Liver (tissue), 9 donors: Measurements from ENCODE around the gene GARIN5A. TPM values are rescaled to one million over a fixed set of nuclear protein-coding genes. Genes with fewer than 3 reads are reported as not detected.

ENCODE experiments used
- DNase-seq: peaks from one replicate; pipeline ENCODE4 v3.0.0-alpha.2; 2017; ENCODE audit warnings: low spot score
- H3K27ac ChIP-seq, 2 donors: one replicate each; pipeline ENCODE4 v1.7.0; 2013; ENCODE audit warnings: inconsistent platforms in 2 of 2, low read length in 2 of 2, control low read depth in 1 of 2, low read depth in 1 of 2, mild to moderate bottlenecking in 1 of 2
- H3K27me3 ChIP-seq, 4 donors: one replicate each; pipeline versions ENCODE4 v1.6.1 to v1.7.0; 2013; ENCODE audit warnings: low read length in 3 of 4, inconsistent platforms in 1 of 4, mild to moderate bottlenecking in 1 of 4, moderate library complexity in 1 of 4; ENCODE audit not compliant: control insufficient read depth in 4 of 4, insufficient read depth in 4 of 4
- H3K36me3 ChIP-seq, 4 donors: one replicate each; pipeline versions ENCODE4 v1.6.1 to v1.7.0; 2013; ENCODE audit warnings: low read length in 3 of 4, mild to moderate bottlenecking in 3 of 4, low read depth in 1 of 4, moderate library complexity in 1 of 4; ENCODE audit not compliant: control insufficient read depth in 4 of 4, insufficient read depth in 3 of 4
- H3K4me1 ChIP-seq, 4 donors: one replicate each; pipeline versions ENCODE4 v1.6.1 to v1.7.0; 2013; ENCODE audit warnings: low read length in 3 of 4, mild to moderate bottlenecking in 3 of 4, moderate library complexity in 1 of 4; ENCODE audit not compliant: control insufficient read depth in 4 of 4, insufficient read depth in 4 of 4
- H3K4me3 ChIP-seq, 3 donors: one replicate each; pipeline versions ENCODE4 v1.6.1 to v1.7.0; 2013; ENCODE audit warnings: low read length in 3 of 3, control low read depth in 1 of 3, low read depth in 1 of 3, mild to moderate bottlenecking in 1 of 3
- H3K9ac ChIP-seq, 2 donors: one replicate each; pipeline ENCODE4 v1.7.0; 2013; ENCODE audit warnings: low read length in 2 of 2, mild to moderate bottlenecking in 2 of 2, moderate library complexity in 2 of 2, control low read depth in 1 of 2, low read depth in 1 of 2
- H3K9me3 ChIP-seq, 4 donors: one replicate each; pipeline versions ENCODE4 v1.6.1 to v1.7.0; 2013; ENCODE audit warnings: low read length in 3 of 4; ENCODE audit not compliant: control insufficient read depth in 4 of 4
- CTCF ChIP-seq: fragments of 150-350 bp; IDR thresholded peaks from 2 replicates; pipeline ENCODE4 v1.5.1; 2017; ENCODE audit warnings: improper control_type of control experiment, low read depth, low read length; ENCODE audit not compliant: missing input control
- EGR1 ChIP-seq, 2 donors: IDR thresholded peaks; 2 replicates each; pipeline ENCODE4 v1.6.1; 2016 to 2018; ENCODE audit warnings: antibody characterized with exemption in 2 of 2, low read depth in 2 of 2
- FOXA1 ChIP-seq: IDR thresholded peaks from 2 replicates; pipeline ENCODE4 v1.6.1; 2016; ENCODE audit warnings: antibody characterized with exemption
- FOXA2 ChIP-seq: IDR thresholded peaks from 2 replicates; pipeline ENCODE4 v1.6.1; 2016; ENCODE audit warnings: antibody characterized with exemption
- GABPA ChIP-seq, 2 donors: IDR thresholded peaks in 1 of 2; conservative IDR thresholded peaks in 1 of 2; 2 replicates each; pipeline ENCODE4 v1.6.1; 2016; ENCODE audit warnings: antibody characterized with exemption in 2 of 2, mild to moderate bottlenecking in 1 of 2, moderate library complexity in 1 of 2
- HNF4A ChIP-seq, 2 donors: conservative IDR thresholded peaks; 2 replicates each; pipeline ENCODE4 v1.6.1; 2016; ENCODE audit warnings: antibody characterized with exemption in 2 of 2, mild to moderate bottlenecking in 2 of 2
- HNF4G ChIP-seq: IDR thresholded peaks from 2 replicates; pipeline ENCODE4 v1.6.1; 2016; ENCODE audit warnings: antibody characterized with exemption
- JUND ChIP-seq, 2 donors: IDR thresholded peaks; 2 replicates each; pipeline ENCODE4 v1.6.1; 2016; ENCODE audit warnings: antibody characterized with exemption in 2 of 2
- NR2F2 ChIP-seq: IDR thresholded peaks from 2 replicates; pipeline ENCODE4 v1.6.1; 2016; ENCODE audit warnings: antibody characterized with exemption
- RAD21 ChIP-seq, 2 donors: IDR thresholded peaks; 2 replicates each; pipeline ENCODE4 v1.6.1; 2016; ENCODE audit warnings: antibody characterized with exemption in 2 of 2, mild to moderate bottlenecking in 2 of 2
- REST ChIP-seq: IDR thresholded peaks from 2 replicates; pipeline ENCODE4 v1.6.1; 2016; ENCODE audit warnings: antibody characterized with exemption, mild to moderate bottlenecking
- RXRA ChIP-seq, 2 donors: IDR thresholded peaks; 2 replicates each; pipeline ENCODE4 v1.6.1; 2017 to 2018; ENCODE audit warnings: antibody characterized with exemption in 2 of 2, mild to moderate bottlenecking in 1 of 2
- SP1 ChIP-seq: IDR thresholded peaks from 2 replicates; pipeline ENCODE4 v1.6.1; 2018; ENCODE audit warnings: antibody characterized with exemption, mild to moderate bottlenecking
- TAF1 ChIP-seq: conservative IDR thresholded peaks from 2 replicates; pipeline ENCODE4 v1.6.1; 2016; ENCODE audit warnings: antibody characterized with exemption, mild to moderate bottlenecking
- WGBS: extraction: QIAGEN DNeasy Blood & Tissue Kit; methylation state at CpG from one replicate; pipeline ENCODE4 v1.1.7; 2013; 5-methylcytosine and 5-hydroxymethylcytosine counted together
- polyA plus RNA-seq, 2 donors: library from polyadenylated mRNA; stranded (reverse) in 1 of 2; unstranded in 1 of 2; fragments of 200-250 nt in 1 of 2; fragments of >200 nt in 1 of 2; fragmentation: Nextera tagmentation in 1 of 2; extraction: Ambion mirVana in 1 of 2; gene quantifications; one replicate each; pipeline versions ENCODE4 v1.2.1 to v1.2.3, GENCODE V29; 2013 to 2015
- total RNA-seq, 2 donors: library from RNA; depleted of rRNA; stranded (reverse); fragments of >200 nt; gene quantifications; one replicate each; pipeline ENCODE4 v1.2.3, GENCODE V29; 2014
- TF ChIP-seq, protein P1 (sequence below): IDR thresholded peaks from 2 replicates; pipeline ENCODE4 v1.6.1; 2016; ENCODE audit warnings: antibody characterized with exemption
- TF ChIP-seq, protein P2 (sequence below): IDR thresholded peaks from 2 replicates; pipeline ENCODE4 v1.6.1; 2016; ENCODE audit warnings: antibody characterized with exemption
- TF ChIP-seq, protein P3 (sequence below): IDR thresholded peaks from 2 replicates; pipeline ENCODE4 v1.6.1; 2016; ENCODE audit warnings: antibody characterized with exemption
- donor health status: healthy.
- donor health status: healthy.
- donor health status: healthy.
- donor health status: healthy.
- donor health status: healthy.

GARIN5A gene
- total and polyA plus RNA-seq, 4 donors, result 0.42 to 1.7 (median 1.1) TPM

GRCh38 chr19:50512999-50513745, 36.5 kb upstream of the GARIN5A start:
- Histone ChIP-seq H3K9ac (peak overlapping the region; percentile 40 to 64), H3K9me3 (no peaks in the 10 kb centered on the region), H3K36me3 (no peaks in the 10 kb centered on the region)

GRCh38 chr19:50512112-50512998, 35.7 kb upstream of the GARIN5A start:
- no peak for DNase-seq
- H3K9ac ChIP-seq, result peak overlapping the region; percentile 40 to 64
- no peak for TF ChIP-seq EGR1 (IDR thresholded peaks at IDR 0.05; ENCODE audit: low read depth in 2 of 2)
- TF ChIP-seq, protein P1, sequence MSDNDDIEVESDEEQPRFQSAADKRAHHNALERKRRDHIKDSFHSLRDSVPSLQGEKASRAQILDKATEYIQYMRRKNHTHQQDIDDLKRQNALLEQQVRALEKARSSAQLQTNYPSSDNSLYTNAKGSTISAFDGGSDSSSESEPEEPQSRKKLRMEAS, result no peak
- no peak for TF ChIP-seq NR2F2
- no peak for TF ChIP-seq HNF4G
- no peak for TF ChIP-seq GABPA (IDR thresholded peaks at IDR 0.05 in 1 of 2, conservative IDR thresholded peaks at IDR 0.05 in 1 of 2)
- no peak for TF ChIP-seq FOXA1
- no peak for TF ChIP-seq REST
- TF ChIP-seq SP1, result no peak
- no peak for TF ChIP-seq TAF1
- TF ChIP-seq RXRA (IDR thresholded peaks at IDR 0.05), result no peak
- TF ChIP-seq FOXA2, result no peak
- no peak for TF ChIP-seq CTCF
- TF ChIP-seq JUND (IDR thresholded peaks at IDR 0.05), result no peak
- 92% methylated on average over 36 of the region's 36 CpGs for WGBS
- H3K36me3 ChIP-seq, result no peaks in the 10 kb centered on the region
- peak overlapping the region in 2 of 3 donors; percentile 71 to 77 for H3K4me3 ChIP-seq
- peaks cover 10 to 26% (median 18%) of the 10 kb centered on the region in 4 donors for H3K4me1 ChIP-seq
- no peaks in the 10 kb centered on the region for H3K9me3 ChIP-seq
- H3K27me3 ChIP-seq, result no peaks in the 10 kb centered on the region
- peak overlapping the region; percentile 81 to 84 for H3K27ac ChIP-seq

More at GRCh38 chr19:50512999-50513745, 36.5 kb upstream of the GARIN5A start:
- DNase-seq, result no peak
- Histone ChIP-seq H3K4me3 (peak overlapping the region; percentile 64 to 77 (median 65)), H3K27me3 (no peaks in the 10 kb centered on the region), H3K27ac (peak overlapping the region; percentile 81 to 84), H3K4me1 (peaks cover 10 to 26% (median 18%) of the 10 kb centered on the region in 4 donors)
- 40% methylated on average over 12 of the region's 12 CpGs for WGBS
- TF ChIP-seq RXRA (IDR thresholded peaks at IDR 0.05) (peak; percentile 34 to 50), HNF4A (conservative IDR thresholded peaks at IDR 0.05) (no peak), TAF1 (no peak), RAD21 (IDR thresholded peaks at IDR 0.05) (no peak)
- TF ChIP-seq, protein P2, sequence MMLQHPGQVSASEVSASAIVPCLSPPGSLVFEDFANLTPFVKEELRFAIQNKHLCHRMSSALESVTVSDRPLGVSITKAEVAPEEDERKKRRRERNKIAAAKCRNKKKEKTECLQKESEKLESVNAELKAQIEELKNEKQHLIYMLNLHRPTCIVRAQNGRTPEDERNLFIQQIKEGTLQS, result no peak
- TF ChIP-seq, protein P3, sequence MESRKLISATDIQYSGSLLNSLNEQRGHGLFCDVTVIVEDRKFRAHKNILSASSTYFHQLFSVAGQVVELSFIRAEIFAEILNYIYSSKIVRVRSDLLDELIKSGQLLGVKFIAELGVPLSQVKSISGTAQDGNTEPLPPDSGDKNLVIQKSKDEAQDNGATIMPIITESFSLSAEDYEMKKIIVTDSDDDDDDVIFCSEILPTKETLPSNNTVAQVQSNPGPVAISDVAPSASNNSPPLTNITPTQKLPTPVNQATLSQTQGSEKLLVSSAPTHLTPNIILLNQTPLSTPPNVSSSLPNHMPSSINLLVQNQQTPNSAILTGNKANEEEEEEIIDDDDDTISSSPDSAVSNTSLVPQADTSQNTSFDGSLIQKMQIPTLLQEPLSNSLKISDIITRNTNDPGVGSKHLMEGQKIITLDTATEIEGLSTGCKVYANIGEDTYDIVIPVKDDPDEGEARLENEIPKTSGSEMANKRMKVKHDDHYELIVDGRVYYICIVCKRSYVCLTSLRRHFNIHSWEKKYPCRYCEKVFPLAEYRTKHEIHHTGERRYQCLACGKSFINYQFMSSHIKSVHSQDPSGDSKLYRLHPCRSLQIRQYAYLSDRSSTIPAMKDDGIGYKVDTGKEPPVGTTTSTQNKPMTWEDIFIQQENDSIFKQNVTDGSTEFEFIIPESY, result no peak
